GM13976 (cell line): ENCODE measurements around the gene ACP5.
"Not testable (repeated sequence)": the region's sequence is repeated elsewhere in the genome, so short reads cannot be mapped to it uniquely, and the experiment has no call there.

Experiments
- DNase-seq: peaks from one replicate; pipeline ENCODE4 v3.0.0; 2012; ENCODE audit warnings: low spot score
- CTCF ChIP-seq: IDR thresholded peaks from 2 replicates; pipeline ENCODE4 v1.5.1; 2012; ENCODE audit warnings: borderline replicate concordance, mild to moderate bottlenecking; ENCODE audit not compliant: insufficient read depth; ENCODE audit errors: extremely low read depth, missing control alignments, control extremely low read depth
- in situ Hi-C: fragments of 300-500 bp; cut with MboI; formaldehyde crosslinking; loops from one replicate; pipeline ENCODE4 v1.12.0; 2022; ENCODE audit warnings: low sequenced_read_pairs, mixed read lengths, inconsistent platforms; ENCODE audit not compliant: unreplicated experiment

ACP5 gene

GRCh38 chr19:11580116-11580515 lies 2.7 kb upstream of the ACP5 start:
- TF ChIP-seq CTCF = no peak
- DNase-seq = no peak
- in situ Hi-C loops = no loop called here

GRCh38 chr19:11578258-11579142 lies 1.1 kb upstream of the ACP5 start:
- no peak for TF ChIP-seq CTCF

GRCh38 chr19:11576227-11576626 lies 1.2 kb downstream of the ACP5 start:
- in situ Hi-C loops = no loop called here
- no peak for TF ChIP-seq CTCF
- DNase-seq = no peak

More at GRCh38 chr19:11578258-11579142, 1.1 kb upstream of the ACP5 start:
- in situ Hi-C loops = no loop called here
- peak; percentile 82 for DNase-seq

GRCh38 chr19:11574689-11575088 lies 2.8 kb downstream of the ACP5 start:
- DNase-seq = peak; percentile 16
- no peak for TF ChIP-seq CTCF
- in situ Hi-C loops = no loop called here

- in situ Hi-C loops, DNase-seq: not testable (repeated sequence)
Measured at GRCh38 chr19:11573763-11574162, 3.7 kb downstream of the ACP5 start.

- in situ Hi-C loops, DNase-seq: not testable (repeated sequence)
Measured at GRCh38 chr19:11573354-11573753, 4.1 kb downstream of the ACP5 start.

GRCh38 chr19:11570039-11570462 lies 7.4 kb downstream of the ACP5 start:
- no peak for TF ChIP-seq CTCF
- in situ Hi-C loops = no loop called here
- peak; percentile 48 for DNase-seq
